ENCODE data around the gene OSBPL6. TPM values are rescaled to one million over a fixed set of nuclear protein-coding genes. Genes with fewer than 3 reads are reported as not detected.
A peak's percentile ranks its signal among the peaks of the same experiment; 100 is the strongest.

Gene OSBPL6
- total RNA-seq, 1 donor from 2014 or later, result 1.8 TPM

- intact Hi-C loops (cut with micrococcal nuclease), result no loop called here
- H3K27ac Mint-ChIP-seq, result no peak overlapping the region
- H3K27me3 Mint-ChIP-seq (ENCODE audit: low read depth), result no peaks in the 10 kb centered on the region
- no peaks in the 10 kb centered on the region for H3K9me3 Mint-ChIP-seq
- no peak overlapping the region for H3K4me3 Mint-ChIP-seq (ENCODE audit: low read depth)
- peaks cover 4% of the 10 kb centered on the region for H3K4me1 Mint-ChIP-seq (ENCODE audit: low read depth)
- DNase-seq (ENCODE audit: low spot score), result no peak
- H3K36me3 Mint-ChIP-seq (ENCODE audit: low read depth), result peaks cover 62% of the 10 kb centered on the region
Measured at GRCh38 chr2:178441426-178441825, 247.1 kb downstream of the OSBPL6 start.

DNA sequence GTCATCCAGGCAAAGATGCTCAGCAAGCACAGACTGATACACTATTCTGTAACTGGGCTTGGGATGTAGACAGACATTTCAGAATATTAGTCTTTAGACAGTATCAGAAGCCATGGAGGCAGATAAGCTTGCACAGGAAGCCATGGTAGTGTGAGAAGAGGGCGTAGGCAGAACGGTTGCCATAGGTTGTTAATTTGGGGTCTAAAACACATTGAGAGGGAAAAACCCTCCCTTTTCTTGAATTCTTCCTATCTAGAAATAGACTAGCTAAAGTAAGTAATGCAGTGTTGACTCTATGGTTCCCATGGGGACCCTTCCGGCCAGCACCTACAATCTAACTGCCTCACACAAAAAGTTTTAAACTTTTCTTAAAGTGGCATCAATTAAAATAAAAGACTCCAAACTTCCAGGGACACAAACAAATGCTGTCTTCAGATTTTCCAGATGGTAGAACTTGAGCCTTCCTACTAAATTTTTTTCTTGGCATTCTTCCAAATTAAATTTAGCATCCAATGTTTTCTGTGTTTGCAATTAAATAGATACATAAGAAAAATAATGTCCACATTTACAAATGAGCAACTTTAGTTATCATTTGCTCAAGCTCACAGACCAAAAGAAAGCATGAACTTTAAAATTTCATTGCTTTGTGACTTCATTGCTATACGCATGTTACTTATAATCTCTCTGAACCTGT is 254.8 kb downstream of the OSBPL6 start:
- Mint-ChIP-seq H3K27me3 (ENCODE audit: low read depth) (no peaks in the 10 kb centered on the region), H3K27ac (peak overlapping the region; percentile 26), H3K36me3 (ENCODE audit: low read depth) (peaks cover 43% of the 10 kb centered on the region), H3K4me1 (ENCODE audit: low read depth) (peaks cover 31% of the 10 kb centered on the region), H3K9me3 (no peaks in the 10 kb centered on the region), H3K4me3 (ENCODE audit: low read depth) (peak overlapping the region; percentile 84)
- DNase-seq (ENCODE audit: low spot score), result no peak
- intact Hi-C loops (cut with micrococcal nuclease), result no loop called here

- Mint-ChIP-seq H3K4me1 (ENCODE audit: low read depth) (peaks cover 29% of the 10 kb centered on the region), H3K9me3 (no peaks in the 10 kb centered on the region), H3K4me3 (ENCODE audit: low read depth) (peak overlapping the region; percentile 84), H3K27ac (peak overlapping the region; percentile 90), H3K36me3 (ENCODE audit: low read depth) (peaks cover 36% of the 10 kb centered on the region), H3K27me3 (ENCODE audit: low read depth) (peaks cover 4% of the 10 kb centered on the region)
- no peak for DNase-seq (ENCODE audit: low spot score)
- intact Hi-C loops (cut with micrococcal nuclease), result loop anchor here (2.0 kb wide), 2 partner anchors 73 to 81 kb away; no protein-coding TSS in a partner anchor
Measured at GRCh38 chr2:178449700-178450523, 255.6 kb downstream of the OSBPL6 start.

DNA sequence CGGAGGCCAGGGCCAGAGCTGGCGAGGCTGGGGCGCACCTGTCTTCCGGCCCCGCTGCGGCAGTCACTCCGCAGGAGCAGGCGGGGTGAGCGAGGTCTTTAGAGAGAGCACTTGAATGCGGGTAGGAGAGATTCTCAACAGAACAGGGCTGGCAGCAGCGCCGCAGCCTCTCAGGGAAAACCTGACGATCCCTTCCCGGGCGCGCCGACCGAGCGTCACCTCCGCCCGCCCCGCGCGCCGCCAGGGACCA is 256.1 kb downstream of the OSBPL6 start:
- Mint-ChIP-seq H3K27me3 (ENCODE audit: low read depth) (peaks cover 6% of the 10 kb centered on the region), H3K9me3 (no peaks in the 10 kb centered on the region), H3K27ac (peak overlapping the region; percentile 90), H3K4me3 (ENCODE audit: low read depth) (peak overlapping the region; percentile 84), H3K4me1 (ENCODE audit: low read depth) (peaks cover 29% of the 10 kb centered on the region), H3K36me3 (ENCODE audit: low read depth) (peaks cover 31% of the 10 kb centered on the region)
- DNase-seq (ENCODE audit: low spot score), result no peak
- intact Hi-C loops (cut with micrococcal nuclease), result loop anchor here (2.0 kb wide), 2 partner anchors 72 to 80 kb away; no protein-coding TSS in a partner anchor

- Mint-ChIP-seq H3K9me3 (no peaks in the 10 kb centered on the region), H3K27ac (peak within 1 kb of the TSS; percentile 99), H3K4me1 (ENCODE audit: low read depth) (peaks cover 29% of the 10 kb centered on the region), H3K27me3 (ENCODE audit: low read depth) (peaks cover 6% of the 10 kb centered on the region), H3K4me3 (ENCODE audit: low read depth) (peak within 1 kb of the TSS; percentile 92), H3K36me3 (ENCODE audit: low read depth) (peaks cover 29% of the 10 kb centered on the region)
- intact Hi-C loops (cut with micrococcal nuclease), result loop anchor here (1.0 to 2.0 kb wide), 4 partner anchors 27 to 80 kb away; partner anchors contain the start of gene FKBP7
- DNase-seq (ENCODE audit: low spot score), result peak; percentile 94
Measured at GRCh38 chr2:178450774-178451525, 256.6 kb downstream of the OSBPL6 start, which contains the start of the genes PJVK and PRKRA. Gene PJVK (plus strand): TSS chr2:178451378. CDS start chr2:178453410, 2,032 bp downstream. Gene PRKRA (minus strand): TSS chr2:178451175. CDS start chr2:178451030, 145 bp downstream.

DNA sequence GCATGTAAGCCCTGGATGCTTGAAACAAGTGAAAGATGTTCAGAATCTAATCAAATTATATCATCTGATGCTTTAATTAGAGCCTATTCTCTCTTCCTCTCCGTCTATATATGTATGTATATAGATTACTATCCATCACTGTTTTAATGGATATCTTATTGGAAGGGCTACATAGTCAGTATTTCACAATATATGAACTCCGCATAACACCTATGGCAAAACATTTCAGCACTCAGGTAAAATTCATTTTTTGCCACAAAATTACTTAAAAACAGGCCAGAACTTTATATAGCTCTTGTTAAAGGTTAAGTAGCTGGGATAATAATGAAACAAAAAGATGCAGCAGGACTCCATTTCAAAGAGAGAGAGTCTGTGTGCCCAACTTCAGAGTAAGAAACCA is 258.0 kb downstream of the OSBPL6 start:
- no peak for DNase-seq (ENCODE audit: low spot score)
- H3K4me1 Mint-ChIP-seq (ENCODE audit: low read depth), result peaks cover 29% of the 10 kb centered on the region
- intact Hi-C loops (cut with micrococcal nuclease), result no loop called here
- H3K27me3 Mint-ChIP-seq (ENCODE audit: low read depth), result peaks cover 6% of the 10 kb centered on the region
- peak overlapping the region; percentile 61 for H3K27ac Mint-ChIP-seq
- no peaks in the 10 kb centered on the region for H3K9me3 Mint-ChIP-seq
- peak overlapping the region; percentile 92 for H3K4me3 Mint-ChIP-seq (ENCODE audit: low read depth)
- peaks cover 18% of the 10 kb centered on the region for H3K36me3 Mint-ChIP-seq (ENCODE audit: low read depth)

Other genes starting within 250 kb of the OSBPL6 start
- gene PDE11A, start 121.7 kb upstream of the OSBPL6 start, total RNA-seq, result not detected in 2 replicates
- gene RBM45, start 82.1 kb upstream of the OSBPL6 start, total RNA-seq, result 14.3 and 19.8 TPM in 2 replicates